GM12892 (cell line): ENCODE results near the gene NF1.
"Not testable (repeated sequence)": the region's sequence is repeated elsewhere in the genome, so short reads cannot be mapped to it uniquely, and the experiment has no call there.

Experiments
- DNase-seq: peaks from one replicate; pipeline ENCODE4 v3.0.0; 2011; ENCODE audit not compliant: insufficient read length
- FAIRE-seq: peaks from 2 replicates; lab custom pipeline; 2011; peaks lifted over from hg19 to GRCh38; lab: Jason Lieb, UNC
- POLR2A ChIP-seq: IDR thresholded peaks from 2 replicates; pipeline ENCODE4 v1.6.1; 2011; ENCODE audit warnings: low read depth, low read length, control low read depth
- POLR2AphosphoS5 ChIP-seq: IDR thresholded peaks from 2 replicates; pipeline ENCODE4 v1.6.1; 2011; ENCODE audit warnings: low read depth, low read length, control low read depth
- TAF1 ChIP-seq: IDR thresholded peaks from 2 replicates; pipeline ENCODE4 v1.6.1; 2011; ENCODE audit warnings: low read depth, mild to moderate bottlenecking, control low read depth, low read length, borderline replicate concordance

Gene NF1

GRCh38 chr17:31144836-31145235, 50.1 kb downstream of the NF1 start:
- no peak for FAIRE-seq
- TF ChIP-seq POLR2AphosphoS5 (no peak), POLR2A (no peak), TAF1 (no peak)
- no peak for DNase-seq

GRCh38 chr17:31147507-31148202, 52.9 kb downstream of the NF1 start:
- FAIRE-seq (no peak), DNase-seq (no peak)
- TF ChIP-seq POLR2AphosphoS5, result no peak
- TF ChIP-seq POLR2A, result no peak
- no peak for TF ChIP-seq TAF1

GRCh38 chr17:31148205-31148604, 53.4 kb downstream of the NF1 start:
- FAIRE-seq (no peak), DNase-seq (no peak)
- TF ChIP-seq POLR2A, result no peak
- TF ChIP-seq POLR2AphosphoS5, result no peak
- TF ChIP-seq TAF1, result no peak

GRCh38 chr17:31152271-31152670, 57.5 kb downstream of the NF1 start:
- no peak for FAIRE-seq
- DNase-seq, result no peak
- TF ChIP-seq POLR2A, result no peak
- TF ChIP-seq POLR2AphosphoS5, result no peak
- TF ChIP-seq TAF1, result no peak

- DNase-seq (no peak), FAIRE-seq (no peak)
- TF ChIP-seq POLR2A (no peak), POLR2AphosphoS5 (no peak), TAF1 (no peak)
Observed at GRCh38 chr17:31155208-31155810, 60.5 kb downstream of the NF1 start.

GRCh38 chr17:31156326-31156725, 61.5 kb downstream of the NF1 start:
- FAIRE-seq, result no peak
- TF ChIP-seq POLR2AphosphoS5, result no peak
- no peak for TF ChIP-seq POLR2A
- no peak for TF ChIP-seq TAF1
- DNase-seq, result no peak

- DNase-seq, FAIRE-seq: not testable (repeated sequence)
Observed at GRCh38 chr17:31156864-31157263, 62.1 kb downstream of the NF1 start.

GRCh38 chr17:31158746-31159377, 64.1 kb downstream of the NF1 start:
- TF ChIP-seq POLR2AphosphoS5 (no peak), POLR2A (no peak), TAF1 (no peak)
- DNase-seq, result no peak
- no peak for FAIRE-seq

- DNase-seq (no peak), FAIRE-seq (no peak)
- TF ChIP-seq POLR2A, result no peak
- no peak for TF ChIP-seq POLR2AphosphoS5
- no peak for TF ChIP-seq TAF1
Observed at GRCh38 chr17:31163091-31163781, 68.5 kb downstream of the NF1 start.

GRCh38 chr17:31167111-31167510, 72.3 kb downstream of the NF1 start:
- DNase-seq (no peak), FAIRE-seq (no peak)
- TF ChIP-seq TAF1, result no peak
- no peak for TF ChIP-seq POLR2AphosphoS5
- TF ChIP-seq POLR2A, result no peak

- no peak for TF ChIP-seq POLR2AphosphoS5
- no peak for TF ChIP-seq TAF1
- no peak for TF ChIP-seq POLR2A
- no peak for FAIRE-seq
- DNase-seq, result no peak
Observed at GRCh38 chr17:31171701-31172100, 76.9 kb downstream of the NF1 start.

- no peak for FAIRE-seq
- DNase-seq, result no peak
- TF ChIP-seq POLR2A, result no peak
- no peak for TF ChIP-seq TAF1
- no peak for TF ChIP-seq POLR2AphosphoS5
Observed at GRCh38 chr17:31172388-31172787, 77.6 kb downstream of the NF1 start.
